ENCODE results near the gene LRMDA. TPM values are rescaled to one million over a fixed set of nuclear protein-coding genes. Genes with fewer than 3 reads are reported as not detected.
"Not testable (repeated sequence)": the region's sequence is repeated elsewhere in the genome, so short reads cannot be mapped to it uniquely, and the experiment has no call there.

LRMDA gene
- total RNA-seq, 1 donor from 2014 or later: 22.3 TPM

- ATAC-seq (no peak), DNase-seq (ENCODE audit: missing footprints) (no peak)
- intact Hi-C loops (cut with DNase I): no loop called here
Measured at GRCh38 chr10:75582102-75582501, 150.7 kb downstream of the LRMDA start.

- ATAC-seq (no peak), DNase-seq (ENCODE audit: missing footprints) (no peak)
- intact Hi-C loops (cut with DNase I): no loop called here
Measured at GRCh38 chr10:75585294-75585693, 153.9 kb downstream of the LRMDA start.

- DNase-seq (ENCODE audit: missing footprints): no peak
- no peak for ATAC-seq
- intact Hi-C loops (cut with DNase I): no loop called here
Measured at GRCh38 chr10:75586814-75587213, 155.4 kb downstream of the LRMDA start.

GRCh38 chr10:75588031-75588430 lies 156.6 kb downstream of the LRMDA start:
- ATAC-seq (no peak), DNase-seq (ENCODE audit: missing footprints) (no peak)
- intact Hi-C loops (cut with DNase I): no loop called here

GRCh38 chr10:75589895-75590654 lies 158.7 kb downstream of the LRMDA start:
- intact Hi-C loops (cut with DNase I): loop anchor here (10.0 kb wide), 2 partner anchors 155 to 325 kb away; partner anchors contain the start of gene LRMDA
- no peak for DNase-seq (ENCODE audit: missing footprints)
- ATAC-seq: no peak

- no peak for DNase-seq (ENCODE audit: missing footprints)
- intact Hi-C loops (cut with DNase I): loop anchor here (1.0 to 10.0 kb wide), 3 partner anchors 157 to 323 kb away; partner anchors contain the start of gene LRMDA
Measured at GRCh38 chr10:75592151-75592787, 160.8 kb downstream of the LRMDA start.

GRCh38 chr10:75592791-75593643 lies 161.6 kb downstream of the LRMDA start:
- DNase-seq (ENCODE audit: missing footprints): no peak
- intact Hi-C loops (cut with DNase I): loop anchor here (1.0 to 10.0 kb wide), 3 partner anchors 158 to 322 kb away; partner anchors contain the start of gene LRMDA
- ATAC-seq: no peak

More at GRCh38 chr10:75592151-75592787, 160.8 kb downstream of the LRMDA start:
- ATAC-seq: peak; percentile 10

GRCh38 chr10:75593692-75594556 lies 162.5 kb downstream of the LRMDA start:
- ATAC-seq (no peak), DNase-seq (ENCODE audit: missing footprints) (no peak)
- intact Hi-C loops (cut with DNase I): loop anchor here (10.0 kb wide), 2 partner anchors 159 to 321 kb away; partner anchors contain the start of gene LRMDA

GRCh38 chr10:75596930-75597620 lies 165.7 kb downstream of the LRMDA start:
- no peak for ATAC-seq
- intact Hi-C loops (cut with DNase I): loop anchor here (10.0 kb wide), 2 partner anchors 162 to 318 kb away; partner anchors contain the start of gene LRMDA
- DNase-seq (ENCODE audit: missing footprints): no peak

- intact Hi-C loops (cut with DNase I): loop anchor here (10.0 kb wide), 2 partner anchors 163 to 317 kb away; partner anchors contain the start of gene LRMDA
- ATAC-seq (no peak), DNase-seq (ENCODE audit: missing footprints) (no peak)
Measured at GRCh38 chr10:75597773-75598440, 166.5 kb downstream of the LRMDA start.

- ATAC-seq (no peak), DNase-seq (ENCODE audit: missing footprints) (no peak)
- intact Hi-C loops (cut with DNase I): loop anchor here (10.0 kb wide), 2 partner anchors 164 to 316 kb away; partner anchors contain the start of gene LRMDA
Measured at GRCh38 chr10:75598998-75599397, 167.6 kb downstream of the LRMDA start.

- intact Hi-C loops (cut with DNase I): loop anchor here (10.0 kb wide), 2 partner anchors 165 to 315 kb away; partner anchors contain the start of gene LRMDA
- ATAC-seq (no peak), DNase-seq (ENCODE audit: missing footprints) (no peak)
Measured at GRCh38 chr10:75599875-75600648, 168.6 kb downstream of the LRMDA start.

- ATAC-seq (no peak), DNase-seq (ENCODE audit: missing footprints) (no peak)
- intact Hi-C loops (cut with DNase I): no loop called here
Measured at GRCh38 chr10:75600833-75601232, 169.4 kb downstream of the LRMDA start.

- intact Hi-C loops (cut with DNase I): no loop called here
- DNase-seq (ENCODE audit: missing footprints): no peak
Measured at GRCh38 chr10:75602341-75602740, 170.9 kb downstream of the LRMDA start.

GRCh38 chr10:75605096-75605495 lies 173.7 kb downstream of the LRMDA start:
- no peak for ATAC-seq
- intact Hi-C loops (cut with DNase I): loop anchor here (5.0 kb wide), 1 partner anchor 203 kb away; the partner anchor contains the start of gene ZNF503
- DNase-seq (ENCODE audit: missing footprints): no peak

More at GRCh38 chr10:75602341-75602740, 170.9 kb downstream of the LRMDA start:
- ATAC-seq: no peak

- intact Hi-C loops (cut with DNase I): loop anchor here (5.0 kb wide), 1 partner anchor 203 kb away; the partner anchor contains the start of gene ZNF503
- DNase-seq (ENCODE audit: missing footprints); ATAC-seq: not testable (repeated sequence)
Measured at GRCh38 chr10:75605795-75606194, 174.4 kb downstream of the LRMDA start.
